DLD1 (cell line): Measurements from ENCODE around the gene CUTA.

Experiments
- in situ Hi-C: cut with HindIII; loops from 2 replicates; pipeline ENCODE4 v1.10.0; 2017; ENCODE audit warnings: low sequenced_read_pairs

Gene CUTA

GRCh38 chr6:33439956-33440648 is 22.2 kb upstream of the CUTA start:
- in situ Hi-C loops = no loop called here

DNA sequence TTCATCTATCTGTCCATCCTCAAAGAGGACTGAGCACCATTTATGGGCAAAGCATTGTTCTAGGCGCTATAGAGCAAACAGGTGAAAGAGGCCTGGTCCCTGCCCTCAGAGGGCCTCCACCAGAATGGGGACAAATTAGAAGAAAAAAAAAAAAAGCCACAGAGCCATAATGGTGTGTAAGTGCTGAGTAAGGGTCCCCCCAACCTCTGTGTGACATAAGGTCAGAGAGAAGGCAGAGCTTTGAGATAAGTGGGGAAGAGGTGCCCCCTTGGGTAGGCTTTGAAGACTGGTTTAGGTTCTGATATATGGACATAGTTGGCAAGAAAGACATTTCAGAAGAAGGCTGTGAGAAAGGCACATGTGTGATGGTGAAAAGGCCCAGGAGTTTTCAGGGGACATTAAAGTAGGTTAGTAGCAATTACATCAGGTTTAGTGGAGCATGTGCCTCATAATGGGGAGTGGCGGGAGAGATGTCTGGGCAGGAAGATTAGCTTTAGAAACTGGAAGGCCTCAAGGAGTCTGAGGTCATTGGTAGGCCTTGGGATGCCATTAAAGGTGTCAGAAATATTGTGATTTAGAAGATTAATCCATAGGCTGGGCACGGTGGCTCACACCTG is 21.2 kb upstream of the CUTA start:
- in situ Hi-C loops = no loop called here

GRCh38 chr6:33437666-33438065 is 19.8 kb upstream of the CUTA start:
- in situ Hi-C loops = no loop called here

GRCh38 chr6:33434961-33435360 is 17.1 kb upstream of the CUTA start:
- in situ Hi-C loops = no loop called here

- in situ Hi-C loops = no loop called here
These were observed 15.8 kb upstream of the CUTA start for GRCh38 chr6:33433544-33434191.

- in situ Hi-C loops = no loop called here
These were observed 15.2 kb upstream of the CUTA start for GRCh38 chr6:33433001-33433543.

DNA sequence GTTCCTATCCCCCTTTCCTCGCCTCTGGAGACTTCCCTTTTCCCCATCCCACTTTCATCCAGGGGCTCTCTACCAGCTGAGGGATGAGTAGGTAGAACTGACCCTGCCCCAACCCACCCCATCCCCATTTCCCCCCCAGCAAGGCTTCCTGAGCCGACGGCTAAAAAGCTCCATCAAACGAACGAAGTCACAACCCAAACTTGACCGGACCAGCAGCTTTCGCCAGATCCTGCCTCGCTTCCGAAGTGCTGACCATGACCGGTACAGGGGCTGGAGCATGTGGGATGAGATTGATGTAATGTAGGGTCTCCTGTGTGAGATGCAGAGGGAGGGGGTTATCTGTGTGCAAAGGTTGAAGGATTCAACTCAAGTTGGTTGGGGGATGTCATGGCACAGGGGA is 14.6 kb upstream of the CUTA start:
- in situ Hi-C loops = no loop called here

- in situ Hi-C loops = no loop called here
These were observed 14.1 kb upstream of the CUTA start for GRCh38 chr6:33431880-33432541.

GRCh38 chr6:33430991-33431879 is 13.3 kb upstream of the CUTA start:
- in situ Hi-C loops = no loop called here

DNA sequence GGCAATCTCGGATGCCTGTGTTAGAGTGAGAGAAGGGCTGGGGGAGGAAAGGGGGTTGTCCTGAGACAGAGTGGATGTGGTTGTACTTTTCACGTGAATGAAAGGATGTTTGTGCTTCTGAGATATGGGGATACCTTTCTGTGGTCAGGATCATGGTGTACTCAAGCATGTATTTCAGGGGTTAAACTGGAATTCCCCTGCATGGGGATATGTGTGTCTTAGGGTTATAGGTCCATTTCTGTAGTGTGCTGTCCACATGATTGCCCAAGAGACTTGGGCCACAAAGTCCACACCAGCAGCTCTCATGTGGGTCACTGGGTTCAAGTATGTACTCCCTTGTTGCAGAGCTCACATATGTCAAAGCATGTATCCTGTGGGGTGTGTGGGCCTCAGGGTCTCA is 12.4 kb upstream of the CUTA start:
- in situ Hi-C loops = no loop called here

DNA sequence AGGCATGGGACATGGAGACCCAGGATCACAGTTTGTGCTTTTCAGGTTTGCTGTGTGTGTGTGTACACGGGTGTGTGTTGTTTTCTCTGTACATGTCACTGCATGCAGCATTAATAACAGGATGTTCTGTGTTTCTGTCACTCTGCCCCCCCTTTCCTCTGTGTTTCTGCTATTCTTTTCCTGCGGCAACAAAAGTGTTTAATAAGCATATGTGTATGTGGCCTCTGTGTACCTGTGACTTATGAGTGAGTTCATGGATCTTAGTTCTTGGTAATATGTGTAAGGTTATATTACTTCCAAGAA is 11.8 kb upstream of the CUTA start:
- in situ Hi-C loops = no loop called here

GRCh38 chr6:33428966-33429749 is 11.3 kb upstream of the CUTA start:
- in situ Hi-C loops = no loop called here

DNA sequence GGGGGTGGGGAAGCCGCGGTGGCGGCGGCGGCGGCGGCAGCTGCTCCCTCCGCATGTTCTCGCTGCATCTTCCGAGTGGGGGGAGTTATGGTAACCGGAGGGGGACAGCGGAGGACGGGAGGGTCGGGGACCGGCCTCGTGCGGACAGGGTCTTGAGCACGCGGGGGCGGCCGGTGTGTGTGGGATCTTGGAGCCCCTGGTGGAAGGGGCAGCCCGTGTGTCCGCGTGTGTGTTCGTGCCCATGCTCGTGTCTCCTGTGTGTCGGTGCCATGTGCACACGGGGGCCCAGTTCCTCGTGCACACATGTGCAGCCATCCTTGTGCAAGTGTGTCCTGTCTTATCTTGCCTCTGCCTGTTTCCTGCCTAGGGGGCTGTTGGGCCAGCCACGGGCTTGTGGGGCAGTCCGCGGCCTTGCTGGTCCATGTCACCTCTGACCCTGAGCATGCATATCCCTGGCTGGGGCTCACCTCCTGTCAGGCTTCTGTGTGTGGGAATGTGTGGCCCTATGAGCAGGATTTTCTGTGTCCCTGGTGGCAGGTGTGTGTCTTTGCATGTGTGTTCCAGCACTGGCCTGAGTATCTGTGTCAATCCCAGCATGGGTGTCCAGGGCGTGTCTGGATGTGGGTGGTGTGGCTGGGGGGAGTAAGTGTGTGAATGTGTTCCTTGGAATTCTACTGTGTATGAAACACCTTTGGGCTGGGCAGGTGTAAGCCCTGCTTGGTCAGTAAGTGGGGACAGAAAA is 10.5 kb upstream of the CUTA start:
- in situ Hi-C loops = no loop called here

- in situ Hi-C loops = no loop called here
These were observed 9.8 kb upstream of the CUTA start for GRCh38 chr6:33427585-33428223.

DNA sequence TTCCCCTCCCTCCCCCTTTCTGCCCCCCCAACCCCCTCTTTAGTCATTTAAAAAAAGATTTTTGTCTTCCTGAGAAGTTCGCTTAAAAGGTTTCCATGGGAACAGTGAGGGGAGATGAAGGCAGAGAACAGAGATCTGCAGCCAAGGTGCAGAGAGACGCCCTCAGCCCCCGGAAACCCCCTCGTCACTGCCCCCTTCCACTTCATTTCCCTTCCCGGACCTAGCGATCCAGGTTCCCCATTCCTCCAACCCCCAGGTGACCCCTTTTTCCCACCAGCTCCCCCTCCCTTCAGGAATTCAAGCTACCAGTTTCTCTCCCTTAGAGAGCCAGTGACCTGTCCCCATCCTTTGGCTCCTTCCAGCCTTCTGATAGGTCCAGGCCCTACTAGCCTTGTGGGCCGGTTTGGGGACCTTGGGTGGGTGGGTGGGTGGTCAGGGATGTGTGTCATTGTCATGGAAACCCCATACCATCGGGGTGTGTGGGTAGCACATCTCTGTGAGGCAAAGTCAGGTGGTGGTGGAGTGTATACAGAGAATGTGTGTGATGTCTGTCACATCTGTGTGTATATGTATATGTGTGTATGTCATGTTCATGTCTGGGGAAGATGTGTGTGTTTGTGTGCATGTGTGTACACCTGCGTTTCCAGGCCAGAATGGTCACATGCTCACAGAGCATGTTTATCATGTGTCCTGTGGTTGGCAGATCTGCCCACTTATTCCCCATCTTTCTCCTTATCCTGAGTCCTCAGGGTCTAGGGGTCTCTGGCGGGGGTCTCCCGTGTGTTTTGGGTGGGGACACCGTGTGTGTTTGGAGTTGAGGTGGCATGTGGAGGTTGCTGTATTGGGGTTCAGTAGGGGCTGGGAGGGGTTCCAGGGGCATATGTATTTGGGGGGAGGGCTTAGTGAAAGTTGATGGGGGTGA is 8.9 kb upstream of the CUTA start:
- in situ Hi-C loops = no loop called here

DNA sequence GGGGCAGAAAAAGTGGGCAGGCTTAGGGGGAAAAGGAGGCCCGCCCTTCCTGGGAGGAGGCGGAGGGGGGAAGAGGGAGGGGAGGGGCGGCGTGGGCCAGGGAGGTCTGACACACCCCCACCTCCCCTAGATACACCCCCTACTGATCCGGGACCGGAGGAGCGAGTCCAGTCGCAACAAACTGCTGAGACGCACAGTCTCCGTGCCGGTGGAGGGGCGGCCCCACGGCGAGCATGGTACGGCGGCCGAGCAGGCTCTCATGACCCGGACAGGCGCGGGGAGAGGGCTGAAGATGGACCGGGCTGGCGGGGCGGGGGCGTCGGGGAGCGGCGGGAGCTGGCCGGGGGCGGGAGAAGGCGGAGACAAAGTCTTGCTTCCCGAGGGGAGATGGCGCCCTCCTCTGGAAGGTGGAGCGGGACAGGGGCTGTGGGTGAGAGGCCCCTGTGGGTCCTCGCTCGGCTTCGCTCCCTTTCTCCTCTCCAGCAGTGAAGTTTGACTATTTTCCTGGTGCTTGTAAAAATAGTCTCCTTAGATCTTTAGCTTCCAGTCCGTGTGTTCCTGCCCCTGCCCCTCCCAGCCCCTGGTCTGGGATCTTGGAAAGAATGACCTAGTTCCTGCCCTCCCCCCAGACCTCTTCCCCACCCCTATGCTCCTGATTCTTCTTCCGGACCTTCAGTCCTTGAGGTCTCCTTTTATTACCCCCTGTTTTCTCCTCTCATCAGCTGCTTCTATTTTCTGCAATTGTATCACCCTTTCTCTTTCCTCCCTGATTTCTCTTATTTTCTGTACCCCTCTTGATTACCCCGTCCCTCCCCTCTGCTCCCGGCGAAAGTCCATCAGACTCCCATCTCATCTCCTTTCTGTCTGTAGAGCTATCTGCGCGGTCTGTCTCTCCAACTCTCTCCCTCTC is 8.0 kb upstream of the CUTA start:
- in situ Hi-C loops = no loop called here
